Karpas-422 (cell line): ENCODE measurements around the gene FAM114A2. TPM values are rescaled to one million over a fixed set of nuclear protein-coding genes. Genes with fewer than 3 reads are reported as not detected.

Experiments
- DNase-seq: peaks from one replicate; pipeline ENCODE4 v3.0.0-alpha.2; 2015
- H2AFZ ChIP-seq: fragments of 200-600 bp; sonication (generic); 2 replicates; pipeline ENCODE4 v1.6.1; 2014; ENCODE audit warnings: antibody characterized with exemption, low read length, mixed read lengths
- H3K27ac ChIP-seq: fragments of 200-600 bp; sonication (generic); 2 replicates; pipeline ENCODE4 v1.5.1; 2014; ENCODE audit warnings: mild to moderate bottlenecking, low read length, moderate library complexity
- H3K27me3 ChIP-seq: fragments of 200-600 bp; sonication (generic); 2 replicates; pipeline ENCODE4 v1.6.1; 2014; ENCODE audit warnings: low read length, mixed read lengths
- H3K36me3 ChIP-seq: fragments of 200-600 bp; sonication (generic); 2 replicates; pipeline ENCODE4 v1.6.1; 2014; ENCODE audit warnings: low read length, mixed read lengths; ENCODE audit not compliant: insufficient read depth
- H3K4me1 ChIP-seq: fragments of 200-600 bp; sonication (generic); 2 replicates; pipeline ENCODE4 v1.6.1; 2014; ENCODE audit warnings: mild to moderate bottlenecking, low read length, mixed read lengths
- H3K4me2 ChIP-seq: fragments of 200-600 bp; sonication (generic); 2 replicates; pipeline ENCODE4 v1.6.1; 2014; ENCODE audit warnings: low read length, low read depth, mild to moderate bottlenecking; ENCODE audit not compliant: poor library complexity, severe bottlenecking
- H3K4me3 ChIP-seq: fragments of 200-600 bp; sonication (generic); 2 replicates; pipeline ENCODE4 v1.5.1; 2014; ENCODE audit warnings: mild to moderate bottlenecking, antibody characterized with exemption, low read length, mixed read lengths
- H3K79me2 ChIP-seq: fragments of 200-600 bp; sonication (generic); 2 replicates; pipeline ENCODE4 v1.6.1; 2014; ENCODE audit warnings: mild to moderate bottlenecking, low read length, mixed read lengths
- H3K9ac ChIP-seq: fragments of 200-600 bp; sonication (generic); 2 replicates; pipeline ENCODE4 v1.6.0; 2014; ENCODE audit warnings: low read length
- H3K9me2 ChIP-seq: fragments of 200-600 bp; sonication (generic), shearing (Covaris generic); replicated peaks from 2 replicates; pipeline ENCODE4 v1.6.0; 2014; ENCODE audit warnings: mild to moderate bottlenecking, low read length, moderate library complexity; ENCODE audit not compliant: insufficient read depth
- H3K9me3 ChIP-seq: fragments of 300-700, 200-600 bp; sonication (generic); 2 replicates; pipeline ENCODE4 v1.6.1; 2014; ENCODE audit warnings: low read length, mixed read lengths
- H4K20me1 ChIP-seq: fragments of 200-600 bp; sonication (generic); 2 replicates; pipeline ENCODE4 v1.6.1; 2014; ENCODE audit warnings: mild to moderate bottlenecking, antibody characterized with exemption, low read length, low read depth; ENCODE audit not compliant: insufficient read depth
- total RNA-seq: library from RNA; depleted of rRNA; stranded (reverse); fragments of >200 nt; shearing (Covaris generic); gene quantifications from 2 replicates; pipeline ENCODE4 v1.2.3, GENCODE V29; 2014; ENCODE audit warnings: low replicate concordance

The FAM114A2 gene
- total RNA-seq, 1 experiment from 2014 or later: 22.7 TPM

DNA sequence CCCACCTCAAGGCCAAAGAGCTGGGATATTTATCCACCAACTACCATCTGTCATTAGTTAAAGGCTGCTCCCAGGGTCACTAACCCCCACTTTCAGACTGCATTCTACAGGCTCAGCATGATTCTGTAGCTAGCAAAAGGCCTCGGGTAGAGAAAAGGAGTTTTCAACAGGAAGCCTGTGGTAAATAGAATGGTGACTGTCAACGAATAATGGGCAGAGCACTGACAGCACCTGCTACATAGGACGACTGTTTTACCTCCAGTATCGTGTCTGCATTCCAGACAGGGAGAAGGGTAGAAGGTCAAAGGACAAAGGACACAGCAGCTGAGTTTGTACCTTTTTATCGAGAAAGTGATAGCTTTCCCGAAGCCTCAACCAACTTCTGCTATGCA, 20.3 kb upstream of the FAM114A2 start:
- no peak overlapping the region for H3K27ac ChIP-seq
- H3K27me3 ChIP-seq: no peaks in the 10 kb centered on the region
- H3K4me1 ChIP-seq: peaks cover 33% of the 10 kb centered on the region
- no peaks in the 10 kb centered on the region for H3K79me2 ChIP-seq
- H4K20me1 ChIP-seq: peaks cover 55% of the 10 kb centered on the region
- no peak overlapping the region for H2AFZ ChIP-seq
- no peaks in the 10 kb centered on the region for H3K9me2 ChIP-seq
- H3K4me2 ChIP-seq: peak overlapping the region; percentile 68
- no peak for DNase-seq
- peaks cover 7% of the 10 kb centered on the region; the same call in 1 of the 2 replicates for H3K36me3 ChIP-seq
- H3K9me3 ChIP-seq: no peaks in the 10 kb centered on the region
- H3K9ac ChIP-seq: no peak overlapping the region
- peak overlapping the region; percentile 32; the same call in 1 of the 2 replicates for H3K4me3 ChIP-seq

- peak; percentile 89 for DNase-seq
- peak overlapping the region; percentile 4; the same call in 1 of the 2 replicates for H3K27ac ChIP-seq
- peak overlapping the region; percentile 68 for H3K4me2 ChIP-seq
Measured at GRCh38 chr5:154058055-154059038, 19.6 kb upstream of the FAM114A2 start.

GRCh38 chr5:154055201-154055600, 16.5 kb upstream of the FAM114A2 start:
- no peak overlapping the region for H2AFZ ChIP-seq
- H3K4me3 ChIP-seq: no peak overlapping the region
- peaks cover 81% of the 10 kb centered on the region for H4K20me1 ChIP-seq
- no peaks in the 10 kb centered on the region for H3K27me3 ChIP-seq
- peak; percentile 44 for DNase-seq
- H3K79me2 ChIP-seq: no peaks in the 10 kb centered on the region
- peaks cover 33% of the 10 kb centered on the region for H3K4me1 ChIP-seq
- no peak overlapping the region for H3K4me2 ChIP-seq
- no peak overlapping the region for H3K9ac ChIP-seq
- no peaks in the 10 kb centered on the region for H3K9me3 ChIP-seq
- no peak overlapping the region for H3K27ac ChIP-seq
- H3K9me2 ChIP-seq: no peaks in the 10 kb centered on the region
- peaks cover 23% of the 10 kb centered on the region for H3K36me3 ChIP-seq

More at GRCh38 chr5:154058055-154059038, 19.6 kb upstream of the FAM114A2 start:
- H3K9me3 ChIP-seq: no peaks in the 10 kb centered on the region
- H3K79me2 ChIP-seq: no peaks in the 10 kb centered on the region
- H3K4me3 ChIP-seq: peak overlapping the region; percentile 32; the same call in 1 of the 2 replicates
- H3K9me2 ChIP-seq: no peaks in the 10 kb centered on the region
- no peak overlapping the region for H2AFZ ChIP-seq
- peaks cover 61% of the 10 kb centered on the region for H4K20me1 ChIP-seq
- H3K4me1 ChIP-seq: peaks cover 33% of the 10 kb centered on the region
- H3K27me3 ChIP-seq: no peaks in the 10 kb centered on the region
- H3K9ac ChIP-seq: no peak overlapping the region
- H3K36me3 ChIP-seq: peaks cover 13% of the 10 kb centered on the region

GRCh38 chr5:154053468-154053867, 14.8 kb upstream of the FAM114A2 start:
- Histone ChIP-seq H3K9me2 (no peaks in the 10 kb centered on the region), H3K27ac (no peak overlapping the region), H3K79me2 (no peaks in the 10 kb centered on the region), H3K9me3 (no peaks in the 10 kb centered on the region), H2AFZ (no peak overlapping the region), H3K4me3 (no peak overlapping the region), H3K4me1 (peaks cover 17% of the 10 kb centered on the region), H3K36me3 (peaks cover 33% of the 10 kb centered on the region), H4K20me1 (peaks cover 80% of the 10 kb centered on the region), H3K27me3 (no peaks in the 10 kb centered on the region), H3K9ac (no peak overlapping the region), H3K4me2 (no peak overlapping the region)
- no peak for DNase-seq

DNA sequence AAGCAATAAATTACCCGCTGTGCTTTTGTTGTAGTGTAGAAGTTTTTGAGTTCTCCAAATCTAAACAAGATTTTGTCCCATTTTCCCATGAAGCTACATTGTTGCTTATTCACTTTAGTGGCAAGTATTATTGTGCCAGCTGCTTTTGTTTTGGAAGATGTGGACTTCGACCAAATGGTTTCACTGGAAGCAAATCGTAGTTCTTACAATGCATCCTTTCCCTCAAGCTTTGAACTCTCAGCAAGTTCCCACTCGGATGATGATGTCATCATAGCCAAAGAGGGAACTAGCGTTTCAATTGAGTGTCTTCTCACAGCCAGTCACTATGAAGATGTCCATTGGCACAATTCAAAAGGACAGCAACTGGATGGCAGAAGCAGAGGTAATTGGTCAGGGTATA, 10.9 kb upstream of the FAM114A2 start:
- no peak for DNase-seq

GRCh38 chr5:154047324-154047723, 8.6 kb upstream of the FAM114A2 start:
- no peak overlapping the region for H3K4me2 ChIP-seq
- H3K4me3 ChIP-seq: no peak overlapping the region
- H2AFZ ChIP-seq: no peak overlapping the region
- peaks cover 42% of the 10 kb centered on the region for H3K79me2 ChIP-seq
- no peak for DNase-seq
- no peak overlapping the region for H3K9ac ChIP-seq
- H3K27ac ChIP-seq: no peak overlapping the region
- H3K9me3 ChIP-seq: no peaks in the 10 kb centered on the region
- H3K4me1 ChIP-seq: peaks cover 4% of the 10 kb centered on the region; the same call in 1 of the 2 replicates
- no peaks in the 10 kb centered on the region for H3K9me2 ChIP-seq
- peaks cover 15% of the 10 kb centered on the region; the same call in 1 of the 2 replicates for H3K36me3 ChIP-seq
- H4K20me1 ChIP-seq: peaks cover 49% of the 10 kb centered on the region
- no peaks in the 10 kb centered on the region for H3K27me3 ChIP-seq

More for the DNA sequence above, 10.9 kb upstream of the FAM114A2 start:
- H4K20me1 ChIP-seq: peaks cover 59% of the 10 kb centered on the region
- H3K27me3 ChIP-seq: no peaks in the 10 kb centered on the region
- H3K4me3 ChIP-seq: no peak overlapping the region
- H3K27ac ChIP-seq: no peak overlapping the region
- H3K79me2 ChIP-seq: peaks cover 27% of the 10 kb centered on the region
- H3K9me2 ChIP-seq: no peaks in the 10 kb centered on the region
- H3K4me2 ChIP-seq: no peak overlapping the region
- H2AFZ ChIP-seq: no peak overlapping the region
- H3K9me3 ChIP-seq: no peaks in the 10 kb centered on the region
- no peaks in the 10 kb centered on the region for H3K4me1 ChIP-seq
- H3K9ac ChIP-seq: no peak overlapping the region
- peaks cover 31% of the 10 kb centered on the region for H3K36me3 ChIP-seq

GRCh38 chr5:154046486-154046885, 7.8 kb upstream of the FAM114A2 start:
- H2AFZ ChIP-seq: no peak overlapping the region
- peaks cover 46% of the 10 kb centered on the region for H4K20me1 ChIP-seq
- DNase-seq: no peak
- peaks cover 51% of the 10 kb centered on the region for H3K79me2 ChIP-seq
- H3K27ac ChIP-seq: no peak overlapping the region
- H3K27me3 ChIP-seq: no peaks in the 10 kb centered on the region
- H3K4me2 ChIP-seq: no peak overlapping the region
- H3K9me2 ChIP-seq: no peaks in the 10 kb centered on the region
- peaks cover 11% of the 10 kb centered on the region for H3K4me1 ChIP-seq
- no peak overlapping the region for H3K4me3 ChIP-seq
- H3K36me3 ChIP-seq: peaks cover 15% of the 10 kb centered on the region; the same call in 1 of the 2 replicates
- H3K9ac ChIP-seq: no peak overlapping the region
- H3K9me3 ChIP-seq: no peaks in the 10 kb centered on the region

DNA sequence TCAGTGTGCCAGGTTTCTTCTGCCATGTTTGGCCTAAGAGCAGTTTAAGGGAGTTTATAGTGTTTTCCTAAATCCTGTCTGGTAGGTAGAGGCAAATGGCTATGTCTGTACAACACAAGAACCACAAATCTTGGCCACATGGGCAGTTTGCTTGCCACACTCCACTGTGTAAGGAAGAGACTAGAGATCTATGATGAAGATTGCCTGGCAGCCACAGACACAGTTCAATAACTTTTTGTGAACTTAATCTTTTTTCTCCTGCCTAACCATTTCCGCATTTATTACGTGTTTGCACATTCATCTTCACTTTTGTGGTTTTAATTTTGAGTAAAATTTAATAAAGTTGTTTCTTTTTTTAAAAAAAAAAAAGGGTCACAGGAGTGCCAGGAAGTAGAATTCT, 5.9 kb upstream of the FAM114A2 start:
- H2AFZ ChIP-seq: no peak overlapping the region
- H3K4me2 ChIP-seq: no peak overlapping the region
- peaks cover 35% of the 10 kb centered on the region for H4K20me1 ChIP-seq
- H3K79me2 ChIP-seq: peaks cover 70% of the 10 kb centered on the region
- peaks cover 4% of the 10 kb centered on the region; the same call in 1 of the 2 replicates for H3K36me3 ChIP-seq
- no peak overlapping the region for H3K9ac ChIP-seq
- no peak overlapping the region for H3K27ac ChIP-seq
- no peaks in the 10 kb centered on the region for H3K9me2 ChIP-seq
- no peaks in the 10 kb centered on the region for H3K27me3 ChIP-seq
- no peak for DNase-seq
- peaks cover 30% of the 10 kb centered on the region for H3K4me1 ChIP-seq
- no peaks in the 10 kb centered on the region for H3K9me3 ChIP-seq
- no peak overlapping the region for H3K4me3 ChIP-seq
